GM12891 (cell line): ENCODE results near the gene GNAT1.
A peak's percentile ranks its signal among the peaks of the same experiment; 100 is the strongest.
"Not testable (repeated sequence)": the region's sequence is repeated elsewhere in the genome, so short reads cannot be mapped to it uniquely, and the experiment has no call there.

Source experiments
- DNase-seq: peaks from one replicate; pipeline ENCODE4 v3.0.0; 2011; ENCODE audit warnings: low spot score; ENCODE audit not compliant: insufficient read length
- FAIRE-seq: peaks from 2 replicates; lab custom pipeline; 2011; peaks lifted over from hg19 to GRCh38; lab: Jason Lieb, UNC
- PAX5 ChIP-seq: IDR thresholded peaks from 2 replicates; pipeline ENCODE4 v1.6.1; 2011; ENCODE audit warnings: low read length, moderate library complexity, mild to moderate bottlenecking; ENCODE audit not compliant: insufficient read depth, severe bottlenecking
- POLR2A ChIP-seq: IDR thresholded peaks from 2 replicates; pipeline ENCODE4 v1.6.1; 2011; ENCODE audit warnings: low read depth, low read length, control low read depth
- POLR2AphosphoS5 ChIP-seq: IDR thresholded peaks from 2 replicates; pipeline ENCODE4 v1.6.1; 2011; ENCODE audit warnings: low read depth, low read length, control low read depth
- POU2F2 ChIP-seq: IDR thresholded peaks from 2 replicates; pipeline ENCODE4 v1.6.1; 2011; ENCODE audit warnings: low read depth, mild to moderate bottlenecking, control low read depth, low read length, moderate library complexity
- SPI1 ChIP-seq: IDR thresholded peaks from 2 replicates; pipeline ENCODE4 v1.6.1; 2011; ENCODE audit warnings: low read depth, low read length, control low read depth
- TAF1 ChIP-seq: IDR thresholded peaks from 2 replicates; pipeline ENCODE4 v1.6.1; 2011; ENCODE audit warnings: low read depth, low read length, control low read depth

Gene GNAT1

GRCh38 chr3:50205413-50206276 is 14.2 kb downstream of the GNAT1 start:
- TF ChIP-seq POLR2AphosphoS5 (no peak), POU2F2 (no peak), TAF1 (no peak), PAX5 (no peak), SPI1 (no peak), POLR2A (no peak)
- DNase-seq, result peak; percentile 53
- FAIRE-seq, result no peak

- DNase-seq (no peak), FAIRE-seq (no peak)
- TF ChIP-seq POU2F2, result no peak
- no peak for TF ChIP-seq TAF1
- no peak for TF ChIP-seq PAX5
- no peak for TF ChIP-seq POLR2AphosphoS5
- TF ChIP-seq POLR2A, result no peak
- no peak for TF ChIP-seq SPI1
Observed at GRCh38 chr3:50207359-50208042, 16.1 kb downstream of the GNAT1 start.

GRCh38 chr3:50208677-50209344 is 17.4 kb downstream of the GNAT1 start:
- DNase-seq (no peak), FAIRE-seq (no peak)
- TF ChIP-seq POLR2A, result no peak
- no peak for TF ChIP-seq POU2F2
- no peak for TF ChIP-seq PAX5
- no peak for TF ChIP-seq POLR2AphosphoS5
- TF ChIP-seq SPI1, result no peak
- TF ChIP-seq TAF1, result no peak

GRCh38 chr3:50210176-50210509 is 18.7 kb downstream of the GNAT1 start:
- DNase-seq (no peak), FAIRE-seq (no peak)
- TF ChIP-seq POLR2A (no peak), POU2F2 (no peak), PAX5 (no peak), POLR2AphosphoS5 (no peak), SPI1 (no peak), TAF1 (no peak)

GRCh38 chr3:50210510-50211367 is 19.3 kb downstream of the GNAT1 start:
- TF ChIP-seq TAF1 (no peak), SPI1 (no peak), POLR2A (no peak), POU2F2 (no peak), PAX5 (no peak), POLR2AphosphoS5 (no peak)
- FAIRE-seq, result no peak
- no peak for DNase-seq

GRCh38 chr3:50211368-50211717 is 19.9 kb downstream of the GNAT1 start:
- DNase-seq, FAIRE-seq: not testable (repeated sequence)

GRCh38 chr3:50211930-50212329 is 20.5 kb downstream of the GNAT1 start:
- FAIRE-seq (no peak), DNase-seq (no peak)
- TF ChIP-seq POLR2A, result no peak
- TF ChIP-seq POLR2AphosphoS5, result no peak
- TF ChIP-seq TAF1, result no peak
- TF ChIP-seq POU2F2, result no peak
- TF ChIP-seq SPI1, result no peak
- no peak for TF ChIP-seq PAX5

- DNase-seq (no peak), FAIRE-seq (no peak)
- TF ChIP-seq TAF1 (no peak), POLR2AphosphoS5 (no peak), PAX5 (no peak)
Observed at GRCh38 chr3:50212502-50212901, 21.1 kb downstream of the GNAT1 start.

GRCh38 chr3:50212971-50213370 is 21.6 kb downstream of the GNAT1 start:
- no peak for DNase-seq
- no peak for FAIRE-seq
- no peak for TF ChIP-seq POLR2AphosphoS5
